ENCODE data around the gene CDH15. TPM values are rescaled to one million over a fixed set of nuclear protein-coding genes. Genes with fewer than 3 reads are reported as not detected.

The CDH15 gene
- total and polyA plus RNA-seq, 2 of the 13 experiments (the other 11 are each of a cell fraction or from before 2014, with no cell fraction given): 0.74 to 2.2 TPM

- no peak for DNase-seq (ENCODE audit: low spot score)
- no peaks in the 10 kb centered on the region for H3K9me3 ChIP-seq (ENCODE audit: low read length)
- H3K4me3 ChIP-seq (replicated peaks in 1 of 3; ENCODE audit: insufficient read depth in 1 of 3, low read depth in 2 of 3, low read length in 3 of 3): no peak overlapping the region
- peaks cover 54% of the 10 kb centered on the region for H3K4me1 ChIP-seq (ENCODE audit: insufficient read depth, low read length)
- in situ Hi-C loops (cut with HindIII; ENCODE audit: extremely low pct_ligation_motif_present, low pct_unique_long_range_greater_than_20kb): loop anchor here (5.0 kb wide), 3 partner anchors 232 to 412 kb away; no protein-coding TSS in a partner anchor
- WGBS (ENCODE audit: low lambda C conversion rate): 53% methylated on average over 10 of the region's 14 CpGs
- no peak for FAIRE-seq
- H4K20me1 ChIP-seq (ENCODE audit: insufficient read depth, low read length): peaks cover 17% of the 10 kb centered on the region
- no peaks in the 10 kb centered on the region for H3K36me3 ChIP-seq (replicated peaks in 1 of 2; ENCODE audit: control insufficient read depth in 1 of 2, insufficient read depth in 2 of 2, low read length in 2 of 2)
- H3K27ac ChIP-seq (ENCODE audit: extremely low read length, insufficient read depth, low read length): no peak overlapping the region
- H3K79me2 ChIP-seq (ENCODE audit: insufficient read depth, low read length): no peaks in the 10 kb centered on the region
- BruUV-seq (replicated peaks): no TSS peak
- intact Hi-C loops (cut with micrococcal nuclease; ENCODE audit: unreplicated experiment): loop anchor here (5.0 kb wide), 5 partner anchors 48 to 427 kb away; partner anchors contain the start of gene ZNF778
- POLR2A ChIA-PET: no interaction called here
- no peak overlapping the region for H2AFZ ChIP-seq (ENCODE audit: low read length)
- H3K4me2 ChIP-seq (ENCODE audit: low read depth, low read length): no peak overlapping the region
- ATAC-seq: no peak
- TF ChIP-seq KLF6 (CRISPR knock-in tag; IDR thresholded peaks at IDR 0.05): no peak
- TF ChIP-seq ZKSCAN8 (CRISPR knock-in tag; IDR thresholded peaks at IDR 0.05; ENCODE audit: borderline replicate concordance): no peak
- no peak for TF ChIP-seq ZSCAN20 (CRISPR knock-in tag; IDR thresholded peaks at IDR 0.05; ENCODE audit: borderline replicate concordance)
- TF ChIP-seq ZNF616 (CRISPR knock-in tag; IDR thresholded peaks at IDR 0.05; ENCODE audit: low read depth): no peak
- TF ChIP-seq ZNF747 (CRISPR knock-in tag; IDR thresholded peaks at IDR 0.05; ENCODE audit: borderline replicate concordance): no peak
- TF ChIP-seq ARID2 (CRISPR knock-in tag; IDR thresholded peaks at IDR 0.05; ENCODE audit: borderline replicate concordance): no peak
- TF ChIP-seq, protein P1, sequence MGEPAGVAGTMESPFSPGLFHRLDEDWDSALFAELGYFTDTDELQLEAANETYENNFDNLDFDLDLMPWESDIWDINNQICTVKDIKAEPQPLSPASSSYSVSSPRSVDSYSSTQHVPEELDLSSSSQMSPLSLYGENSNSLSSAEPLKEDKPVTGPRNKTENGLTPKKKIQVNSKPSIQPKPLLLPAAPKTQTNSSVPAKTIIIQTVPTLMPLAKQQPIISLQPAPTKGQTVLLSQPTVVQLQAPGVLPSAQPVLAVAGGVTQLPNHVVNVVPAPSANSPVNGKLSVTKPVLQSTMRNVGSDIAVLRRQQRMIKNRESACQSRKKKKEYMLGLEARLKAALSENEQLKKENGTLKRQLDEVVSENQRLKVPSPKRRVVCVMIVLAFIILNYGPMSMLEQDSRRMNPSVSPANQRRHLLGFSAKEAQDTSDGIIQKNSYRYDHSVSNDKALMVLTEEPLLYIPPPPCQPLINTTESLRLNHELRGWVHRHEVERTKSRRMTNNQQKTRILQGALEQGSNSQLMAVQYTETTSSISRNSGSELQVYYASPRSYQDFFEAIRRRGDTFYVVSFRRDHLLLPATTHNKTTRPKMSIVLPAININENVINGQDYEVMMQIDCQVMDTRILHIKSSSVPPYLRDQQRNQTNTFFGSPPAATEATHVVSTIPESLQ (CRISPR knock-in tag; conservative IDR thresholded peaks at IDR 0.05): no peak
- no peak for TF ChIP-seq SP5 (CRISPR knock-in tag; IDR thresholded peaks at IDR 0.05; ENCODE audit: borderline replicate concordance, low read depth)
- TF ChIP-seq ZNF430 (CRISPR knock-in tag; IDR thresholded peaks at IDR 0.05): no peak
- TF ChIP-seq ZSCAN30 (CRISPR knock-in tag; IDR thresholded peaks at IDR 0.05): no peak
- TF ChIP-seq IRF9 (CRISPR knock-in tag; IDR thresholded peaks at IDR 0.05; ENCODE audit: borderline replicate concordance): no peak
- TF ChIP-seq GATA4 (IDR thresholded peaks at IDR 0.05; ENCODE audit: borderline replicate concordance, low read depth): no peak
- CTCF ChIA-PET (ENCODE audit: low intra/inter-chr PET ratio, low total read pairs): interaction anchor here (3.4 kb wide), 1 partner anchor 330 kb away, joined by 17 read pairs; no protein-coding TSS in a partner anchor
- no peak overlapping the region for H3K9ac ChIP-seq (ENCODE audit: insufficient read depth, low read depth, low read length)
- peaks cover 45 to 81% of the 10 kb centered on the region in 2 experiments for H3K27me3 ChIP-seq (ENCODE audit: control insufficient read depth in 1 of 2, insufficient read depth in 2 of 2, low read length in 2 of 2)
These were observed 1.8 kb upstream of the CDH15 start for GRCh38 chr16:89169778-89170177.
